Stimulated activated CD4-positive, alpha-beta T cell treated with anti-CD3 and anti-CD28 coated beads, Interleukin-12 subunit alpha, Interleukin-12 subunit beta, amount 100 ng/mL, for 48 hours (primary cell): ENCODE results near the gene FLYWCH1.
A peak's percentile ranks its signal among the peaks of the same experiment; 100 is the strongest.

ENCODE experiments used
- DNase-seq, 3 donors: peaks; one replicate each; pipeline ENCODE4 v3.0.0-alpha.2; 2020; ENCODE audit warnings: low read depth in 2 of 3, low spot score in 1 of 3

FLYWCH1 gene

DNA sequence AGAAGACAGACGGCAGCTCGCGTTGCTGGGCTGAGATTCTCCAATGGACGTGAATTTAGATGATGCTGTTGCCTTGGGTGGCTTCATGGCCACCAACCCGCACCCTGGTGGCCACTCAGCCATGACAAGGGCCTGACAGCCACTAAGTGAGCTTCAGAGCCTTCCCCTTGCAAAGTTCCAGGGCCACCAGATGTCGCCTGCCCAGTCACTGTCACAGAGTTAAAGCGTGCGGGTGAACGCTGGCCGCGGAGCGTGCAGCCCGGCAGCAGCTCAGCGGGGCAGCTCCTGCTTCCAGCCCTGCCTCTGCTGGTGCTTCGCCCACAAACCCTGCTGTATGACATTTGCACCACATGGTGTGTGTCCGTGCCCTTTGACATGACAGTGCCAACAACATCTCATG, 39.0 kb downstream of the FLYWCH1 start:
- no peak for DNase-seq

DNA sequence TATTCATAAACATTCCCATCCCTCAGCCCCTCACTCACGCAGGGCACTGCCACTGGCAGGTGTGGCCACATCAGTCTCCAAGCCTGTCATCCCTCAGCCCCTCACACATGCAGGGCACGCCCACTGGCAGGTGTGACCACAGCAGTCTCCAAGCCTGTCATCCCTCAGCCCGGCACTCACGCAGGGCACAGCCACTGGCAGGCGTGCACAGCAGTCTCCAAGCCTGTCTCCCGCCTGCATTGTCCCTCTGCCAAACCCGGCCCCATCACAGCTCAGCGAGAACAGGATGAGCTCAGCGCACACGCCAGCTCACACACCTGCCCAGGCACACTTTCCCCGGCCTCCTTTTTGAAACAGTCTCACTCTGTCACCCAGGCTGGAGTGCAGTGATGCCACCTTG, 40.9 kb downstream of the FLYWCH1 start:
- DNase-seq: no peak

GRCh38 chr16:2953706-2954627, 42.2 kb downstream of the FLYWCH1 start:
- no peak for DNase-seq

DNA sequence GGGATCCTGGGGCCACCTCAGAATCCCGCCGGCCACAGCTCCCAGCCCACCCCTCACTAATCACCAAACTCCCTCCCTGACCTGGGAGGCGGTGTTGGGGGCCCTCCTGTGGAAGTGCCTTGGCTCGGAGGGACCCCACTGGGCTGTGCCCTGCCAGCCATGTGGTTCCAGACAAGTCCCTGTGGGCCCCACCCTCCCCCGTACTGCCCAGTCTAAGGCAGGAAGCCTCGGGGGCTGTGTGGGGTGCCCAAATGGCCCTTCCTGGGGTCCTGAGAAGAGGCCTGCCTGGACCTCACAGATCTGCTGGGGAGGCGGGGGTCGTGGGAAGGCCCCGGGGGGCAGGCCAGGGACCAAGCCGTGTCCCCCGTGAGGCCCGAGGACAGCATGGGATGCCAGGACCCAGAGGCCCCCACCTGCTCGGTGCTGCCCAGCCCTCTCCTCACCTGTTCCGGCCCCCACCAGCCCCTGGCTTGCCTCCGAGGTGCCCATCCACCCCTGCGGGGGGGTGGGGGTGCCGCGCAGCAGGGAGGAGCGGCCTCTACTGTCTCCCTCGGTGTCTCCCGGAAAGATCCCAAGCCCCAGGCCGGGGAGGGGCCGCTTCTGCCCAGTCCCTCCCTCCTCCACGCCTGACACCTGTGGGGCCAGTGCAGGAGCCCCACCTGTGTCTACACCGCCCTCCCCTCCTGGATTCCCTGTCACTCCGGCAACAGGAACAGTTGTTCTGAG, 43.1 kb downstream of the FLYWCH1 start:
- DNase-seq: no peak

DNA sequence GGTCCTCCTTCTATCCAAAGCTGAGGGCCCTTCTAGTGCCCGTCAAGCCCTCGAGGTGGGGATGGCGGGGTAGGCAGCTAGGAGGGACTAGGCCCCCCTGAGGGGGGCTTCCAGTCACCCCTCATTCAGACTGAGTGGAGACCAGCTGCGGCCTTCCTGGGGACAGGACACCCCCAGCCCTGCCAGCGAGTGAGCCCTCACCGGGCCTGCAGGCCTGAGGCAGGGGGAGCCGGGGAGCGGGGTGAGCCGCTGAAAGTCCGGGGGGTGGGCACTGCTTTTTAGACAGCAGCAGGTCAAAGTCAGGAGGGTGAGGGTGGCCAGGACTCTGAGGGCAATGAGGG, 43.7 kb downstream of the FLYWCH1 start:
- DNase-seq: no peak

DNA sequence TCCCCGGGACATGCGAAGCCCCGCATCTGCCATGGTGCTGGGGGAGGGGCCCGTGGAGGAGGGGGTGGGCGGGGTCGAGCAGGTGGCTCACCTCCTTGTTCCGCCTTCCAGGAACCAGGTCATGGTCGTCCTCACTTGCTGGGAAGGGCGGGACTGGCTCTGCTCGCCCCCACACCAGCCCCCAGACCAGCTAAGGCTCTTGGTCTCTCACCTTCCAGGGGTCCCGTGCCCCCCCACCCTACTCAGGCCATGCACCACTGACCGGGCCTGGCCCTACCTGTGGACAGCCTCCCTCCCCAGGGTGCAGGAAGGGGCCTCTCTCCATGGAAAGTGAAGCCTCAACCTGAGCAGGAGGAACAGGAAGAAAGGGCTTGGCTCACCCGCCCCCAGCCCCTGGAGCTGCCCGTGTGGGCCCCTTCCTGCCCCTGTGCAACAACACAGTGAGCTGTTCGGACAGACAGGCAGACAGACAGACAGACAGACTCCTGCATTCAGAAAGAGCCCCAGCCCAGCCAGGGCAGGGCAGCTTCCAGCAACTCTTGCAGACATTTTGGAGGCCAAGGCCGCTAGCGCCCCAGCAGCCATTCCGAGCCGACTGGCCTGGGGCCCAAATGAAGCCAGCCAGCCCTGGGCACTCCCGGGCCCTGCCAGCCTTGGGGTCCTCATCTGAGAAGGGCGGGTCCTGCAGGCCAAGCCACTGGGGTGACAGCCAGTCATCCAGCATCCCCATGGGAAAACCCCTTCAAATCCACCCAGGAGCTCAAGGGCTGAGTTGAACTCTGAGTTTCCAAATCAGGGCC, 44.2 kb downstream of the FLYWCH1 start:
- no peak for DNase-seq

DNA sequence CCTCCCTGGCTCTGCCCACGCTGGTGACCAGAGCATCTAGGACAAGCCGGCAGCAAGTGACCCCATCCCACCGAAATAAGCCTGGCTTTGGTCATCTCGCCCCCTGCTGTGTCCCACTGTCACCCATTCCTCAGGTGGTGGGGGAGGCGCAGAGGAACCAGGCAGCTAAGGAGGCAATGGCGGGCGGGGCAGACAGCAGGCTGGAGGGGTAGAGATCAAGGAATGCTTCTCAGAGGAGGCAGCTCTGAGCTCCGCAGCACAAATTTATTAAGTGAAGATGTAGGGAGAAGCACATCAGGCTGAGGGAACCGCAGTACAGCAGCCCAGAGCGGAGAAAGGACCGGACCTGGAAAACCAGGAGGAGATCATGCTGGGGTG, 44.8 kb downstream of the FLYWCH1 start:
- DNase-seq: no peak

- DNase-seq: no peak
These were observed 47.5 kb downstream of the FLYWCH1 start for GRCh38 chr16:2959206-2959605.

- DNase-seq: no peak
These were observed 48.7 kb downstream of the FLYWCH1 start for GRCh38 chr16:2960183-2961010.

DNA sequence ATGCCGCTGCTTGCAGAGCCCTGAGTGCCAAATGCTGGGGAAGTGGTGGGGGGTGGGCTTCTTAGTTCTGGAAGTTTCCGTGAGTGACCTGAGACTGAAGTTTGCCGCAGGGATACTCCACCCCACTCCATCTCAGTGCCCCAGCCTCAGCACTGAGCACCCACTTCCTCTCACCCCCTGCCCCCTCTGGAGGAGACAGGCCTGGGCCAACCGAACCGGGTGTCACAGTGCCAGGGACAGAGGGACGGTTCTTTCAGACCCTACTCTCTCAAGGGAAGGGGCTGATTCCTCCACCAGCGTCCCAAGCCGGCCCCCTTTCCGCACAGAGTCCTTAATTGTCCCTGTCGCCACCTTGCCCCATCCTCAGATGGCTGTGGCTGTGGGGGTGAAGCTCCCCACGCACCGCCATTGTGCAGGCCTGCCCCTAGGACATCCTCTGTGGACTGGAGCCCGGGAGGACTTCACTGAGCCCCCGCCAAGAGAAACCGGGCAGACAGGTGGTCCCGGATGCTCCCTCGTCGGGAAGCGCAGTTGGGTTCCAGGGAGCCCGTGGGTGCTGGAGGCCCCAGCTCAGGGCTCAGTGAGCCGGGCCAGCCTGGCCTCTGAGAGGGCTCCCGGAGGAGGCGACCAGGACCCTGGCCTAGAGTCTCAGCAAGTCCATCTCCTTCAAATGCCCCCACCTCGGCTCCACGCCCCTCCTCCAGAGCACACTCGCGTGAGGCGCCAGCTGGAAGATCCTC, 50.8 kb downstream of the FLYWCH1 start:
- DNase-seq: no peak

DNA sequence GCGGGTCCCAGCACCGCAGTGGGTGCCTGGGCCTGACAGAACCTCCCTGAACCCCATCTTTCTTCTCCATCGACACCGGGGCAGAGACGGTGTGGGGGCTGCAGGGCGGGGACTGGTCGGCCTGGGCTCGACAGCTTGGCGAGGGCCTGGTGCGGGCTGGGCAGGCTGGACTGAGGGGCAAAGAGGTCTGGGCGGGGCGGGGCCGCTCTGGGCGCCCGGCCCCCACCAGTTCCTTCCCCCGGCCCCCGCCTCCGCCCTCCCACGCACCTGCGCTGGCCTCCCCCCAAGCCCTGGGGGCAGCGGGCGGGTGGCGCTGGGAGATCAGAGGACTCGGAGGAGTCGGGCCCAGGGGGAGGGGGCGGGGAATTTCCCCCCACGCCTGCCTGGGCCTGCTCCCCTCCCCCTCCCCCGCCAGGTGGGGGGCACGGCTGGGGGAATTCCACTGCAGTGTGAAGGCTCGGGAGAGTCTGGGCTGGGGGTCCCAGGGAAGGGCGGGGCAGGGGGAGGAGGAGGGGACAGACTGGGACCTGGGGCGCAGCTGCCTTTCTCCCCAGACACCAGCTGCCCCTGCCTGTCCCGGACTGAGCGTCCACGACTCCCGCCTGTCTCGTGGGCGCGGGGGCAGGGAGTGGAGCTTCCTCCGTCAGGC, 51.5 kb downstream of the FLYWCH1 start:
- DNase-seq: no peak

GRCh38 chr16:2963723-2964474, 52.2 kb downstream of the FLYWCH1 start, which contains the start of gene KREMEN2:
KREMEN2 (plus strand) TSS chr16:2964275; CDS start chr16:2964521, 246 bp downstream.
- no peak for DNase-seq

GRCh38 chr16:2964475-2965336, 53.0 kb downstream of the FLYWCH1 start:
- DNase-seq: peak in 2 of 3 donors; percentile 48 to 63

DNA sequence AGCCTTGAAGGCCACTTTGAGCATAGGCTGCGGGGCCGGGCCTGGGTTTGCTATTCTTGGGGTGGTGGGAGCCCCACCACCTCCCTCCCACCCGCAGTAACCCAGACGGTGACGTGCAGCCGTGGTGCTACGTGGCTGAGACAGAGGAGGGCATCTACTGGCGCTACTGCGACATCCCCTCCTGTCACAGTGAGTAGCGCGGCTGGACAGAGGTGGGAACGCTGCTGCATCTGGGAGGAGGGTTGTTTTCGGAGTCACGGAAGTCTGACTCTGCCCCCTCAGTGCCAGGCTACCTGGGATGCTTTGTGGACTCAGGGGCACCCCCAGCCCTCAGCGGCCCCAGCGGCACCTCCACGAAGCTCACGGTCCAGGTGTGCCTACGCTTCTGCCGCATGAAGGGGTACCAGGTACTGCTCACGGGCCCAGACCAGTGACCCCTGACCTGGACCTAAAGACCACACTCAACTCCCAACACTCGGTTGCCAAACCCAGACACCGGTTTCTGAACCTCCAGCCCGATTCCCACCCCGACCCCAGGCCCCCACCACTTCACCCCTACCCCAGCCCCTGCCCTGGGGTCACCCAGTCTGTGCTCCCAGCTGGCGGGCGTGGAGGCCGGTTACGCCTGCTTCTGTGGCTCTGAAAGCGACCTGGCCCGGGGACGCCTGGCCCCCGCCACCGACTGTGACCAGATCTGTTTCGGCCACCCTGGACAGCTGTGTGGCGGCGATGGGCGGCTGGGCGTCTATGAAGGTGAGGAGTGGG, 54.5 kb downstream of the FLYWCH1 start:
- no peak for DNase-seq

DNA sequence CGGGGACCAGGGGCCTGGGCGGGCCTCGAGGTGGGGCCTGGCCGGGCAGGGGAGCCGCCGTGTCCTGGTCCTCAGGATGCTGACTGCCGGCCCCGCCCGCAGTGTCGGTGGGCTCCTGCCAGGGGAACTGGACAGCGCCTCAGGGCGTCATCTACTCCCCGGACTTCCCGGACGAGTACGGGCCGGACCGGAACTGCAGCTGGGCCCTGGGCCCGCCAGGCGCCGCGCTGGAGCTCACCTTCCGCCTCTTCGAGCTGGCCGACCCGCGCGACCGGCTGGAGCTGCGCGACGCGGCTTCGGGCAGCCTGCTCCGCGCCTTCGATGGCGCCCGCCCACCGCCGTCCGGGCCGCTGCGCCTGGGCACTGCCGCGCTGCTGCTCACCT, 55.1 kb downstream of the FLYWCH1 start:
- DNase-seq: no peak

DNA sequence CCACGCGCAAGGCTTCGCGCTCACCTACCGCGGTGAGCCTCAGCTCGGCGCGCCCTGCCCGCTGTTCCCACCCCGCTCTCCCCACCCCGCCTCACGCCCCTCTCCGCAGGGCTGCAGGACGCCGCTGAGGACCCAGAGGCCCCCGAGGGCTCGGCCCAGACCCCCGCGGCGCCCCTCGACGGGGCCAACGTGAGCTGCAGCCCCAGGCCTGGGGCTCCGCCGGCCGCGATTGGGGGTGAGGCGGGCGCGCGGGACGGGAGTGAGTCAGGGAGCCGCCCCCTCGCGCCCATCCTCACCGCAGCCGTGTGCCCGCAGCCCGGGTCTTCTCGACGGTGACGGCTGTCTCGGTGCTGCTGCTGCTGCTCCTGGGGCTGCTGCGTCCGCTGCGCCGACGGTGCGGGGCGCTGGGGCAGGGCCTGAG, 55.5 kb downstream of the FLYWCH1 start:
- DNase-seq: no peak

- no peak for DNase-seq
These were observed 56.0 kb downstream of the FLYWCH1 start for GRCh38 chr16:2967721-2968161.
